GM19372 (cell line): ENCODE data around the gene TBC1D30.
"Not testable (repeated sequence)": the region's sequence is repeated elsewhere in the genome, so short reads cannot be mapped to it uniquely, and the experiment has no call there.

ENCODE experiments used
- ATAC-seq: cut with Tn5 transposase; IDR thresholded peaks from one replicate; pipeline ENCODE4 v1.9.1; 2021; ENCODE audit warnings: mild to moderate bottlenecking, low read depth, moderate library complexity; ENCODE audit not compliant: unreplicated experiment

Gene TBC1D30

DNA sequence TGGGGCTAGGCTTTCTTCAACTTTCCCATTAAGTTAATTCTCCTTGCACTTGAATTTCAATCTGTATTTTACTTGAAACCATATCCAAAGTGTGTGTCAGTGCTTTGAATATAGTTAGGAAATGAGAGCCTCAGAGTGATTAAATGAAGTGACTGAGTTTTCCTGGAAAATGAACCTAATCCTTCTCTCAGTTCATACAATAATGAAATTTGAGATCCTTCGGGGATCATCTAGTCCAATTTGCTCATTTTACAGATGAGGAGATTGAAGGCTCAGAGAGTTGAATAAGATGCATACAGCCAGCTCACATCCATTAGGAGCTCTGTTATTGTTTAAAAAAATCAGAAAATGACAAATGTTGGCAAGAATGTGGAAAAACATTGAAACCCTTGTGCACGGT, 18.3 kb upstream of the TBC1D30 start:
- no peak for ATAC-seq

DNA sequence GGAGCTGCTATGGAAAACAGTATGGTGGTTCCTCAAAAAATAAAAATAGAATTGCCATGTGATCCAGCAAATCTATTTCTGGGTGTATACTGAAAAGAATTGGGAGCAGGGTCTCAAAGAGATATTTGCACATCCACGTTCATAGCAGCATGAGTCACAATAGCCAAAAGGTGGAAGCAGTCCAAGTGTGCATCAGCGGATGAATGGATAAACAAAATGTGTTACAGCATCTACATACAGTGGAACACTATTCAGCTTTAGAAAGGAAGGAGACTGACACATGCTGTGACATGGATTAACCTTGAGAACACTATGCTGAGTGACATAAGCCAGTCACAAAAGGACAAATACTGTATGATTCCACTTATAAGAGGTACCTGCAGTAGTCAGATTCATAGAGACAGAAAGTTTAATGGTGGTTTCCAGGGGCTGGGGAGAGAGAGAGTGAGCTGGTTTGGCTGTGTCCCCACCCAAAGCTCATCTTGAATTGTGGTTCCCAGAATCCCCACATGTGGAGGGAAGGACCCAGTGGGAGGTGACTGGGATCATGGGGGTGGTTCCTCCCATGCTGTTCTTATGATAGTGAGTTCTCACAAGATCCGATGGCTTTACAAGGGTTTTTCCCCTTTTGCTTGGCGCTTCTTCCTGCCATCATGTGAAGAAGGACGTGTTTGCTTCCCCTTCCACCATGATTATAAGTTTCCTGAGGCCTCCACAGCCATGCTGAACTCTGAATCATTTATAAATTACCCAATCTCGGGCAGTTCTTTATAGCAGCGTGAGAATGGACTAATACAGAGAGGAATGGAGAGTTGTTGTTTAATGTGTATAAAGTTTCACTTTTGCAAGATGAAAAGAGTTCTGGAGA, 17.6 kb upstream of the TBC1D30 start:
- no peak for ATAC-seq

DNA sequence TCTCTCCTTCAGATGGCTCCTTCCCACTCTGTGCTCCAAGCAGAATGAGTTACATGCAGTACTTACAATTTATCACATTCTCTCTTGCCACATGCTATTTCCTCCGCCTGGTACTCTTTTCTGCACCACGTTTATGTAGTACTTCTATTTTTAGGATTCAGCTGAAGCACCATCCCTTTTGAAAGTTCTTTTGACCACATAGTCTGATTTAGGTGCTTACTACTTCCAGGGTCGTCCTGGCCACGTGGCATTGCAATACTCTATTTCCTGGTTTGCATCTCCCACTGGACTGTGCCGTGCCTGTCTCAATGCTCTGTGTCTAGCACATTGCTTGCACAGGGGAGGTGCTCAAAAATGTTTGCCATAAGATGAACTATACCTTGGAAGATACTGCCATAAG, 16.3 kb upstream of the TBC1D30 start:
- no peak for ATAC-seq

DNA sequence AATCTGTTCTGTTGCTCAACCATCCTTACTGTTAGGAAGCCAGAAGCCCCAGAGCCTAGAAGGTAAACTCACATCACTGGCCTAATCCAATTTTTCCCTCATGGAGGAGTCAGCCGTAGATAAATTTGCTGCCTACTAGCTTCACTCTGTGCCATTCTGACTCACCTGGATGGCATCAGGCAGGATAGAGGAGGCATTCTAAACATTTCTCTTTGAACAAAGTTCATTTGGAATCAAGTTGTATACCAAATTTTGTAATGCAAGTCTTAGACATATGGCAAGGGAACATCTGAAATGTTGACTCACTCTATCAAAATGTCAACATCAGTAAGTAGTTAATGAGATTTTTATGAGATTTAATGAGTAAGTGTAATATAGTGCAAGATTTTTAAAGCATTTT, 13.6 kb upstream of the TBC1D30 start:
- ATAC-seq: no peak

DNA sequence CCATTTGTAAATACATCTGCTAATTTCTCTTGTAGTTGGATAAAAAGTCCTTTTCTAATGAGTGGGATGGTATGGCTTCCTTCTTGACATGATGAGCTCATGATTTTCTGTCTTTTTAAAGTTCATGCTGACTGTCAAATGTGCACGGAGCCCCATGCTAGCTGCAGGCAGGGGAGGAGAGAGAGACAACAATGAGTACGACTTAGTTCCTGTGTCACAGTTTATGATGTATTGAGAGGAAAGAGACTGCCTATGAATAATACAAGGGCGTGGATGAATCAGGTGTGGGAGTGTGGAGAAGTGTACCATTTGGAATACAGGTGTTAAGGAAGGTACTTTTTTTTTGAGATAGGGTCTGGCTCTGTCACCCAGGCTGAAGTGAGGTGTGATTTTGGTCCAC, 10.7 kb upstream of the TBC1D30 start:
- ATAC-seq: no peak

DNA sequence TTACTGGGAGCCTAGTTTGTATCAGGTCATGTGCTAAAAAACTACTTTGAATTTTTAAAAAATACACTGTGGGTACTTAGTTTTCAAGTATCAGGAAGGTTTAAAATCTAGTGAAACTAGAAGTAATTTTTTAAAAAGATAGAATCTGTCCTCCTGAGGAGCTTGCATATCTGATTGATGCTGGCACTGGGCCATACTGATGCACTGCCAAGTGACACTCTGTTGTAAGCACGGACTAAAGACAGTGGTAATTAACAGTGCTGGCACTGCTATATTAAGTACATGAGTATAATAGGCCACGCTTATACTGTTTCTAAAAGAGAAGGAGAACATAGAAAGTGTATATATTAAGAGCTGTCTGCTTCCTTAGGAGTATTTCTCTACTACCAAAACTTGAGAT, 10.0 kb upstream of the TBC1D30 start:
- no peak for ATAC-seq

DNA sequence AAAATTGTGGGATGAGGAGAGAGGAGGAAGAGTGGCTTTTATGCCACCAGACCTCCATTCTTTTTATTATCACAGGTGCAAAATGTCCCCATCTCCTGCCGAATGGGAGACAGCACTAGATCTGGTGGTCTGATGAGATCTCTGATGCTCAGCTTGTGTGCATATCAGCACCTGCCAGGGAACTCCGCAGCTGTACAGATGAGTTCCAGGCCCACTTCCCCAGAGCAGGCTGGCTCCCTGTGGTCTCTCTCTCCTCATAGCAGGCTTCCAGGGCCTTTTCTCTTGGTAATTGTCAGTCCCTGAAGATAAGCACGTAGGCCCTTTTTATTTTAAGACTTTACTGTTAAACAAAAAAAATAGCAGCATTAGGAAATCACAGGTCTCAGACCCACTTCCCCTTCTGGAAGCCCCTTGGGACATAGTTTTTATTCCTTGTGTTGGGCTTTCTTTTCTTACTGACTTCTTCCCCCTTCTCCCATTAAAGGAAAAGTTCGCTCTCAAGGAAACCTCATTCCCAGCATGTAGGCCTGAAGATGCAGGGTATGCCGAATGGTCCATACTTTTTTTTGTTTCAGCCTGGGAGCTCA, 4.5 kb upstream of the TBC1D30 start:
- ATAC-seq: no peak

DNA sequence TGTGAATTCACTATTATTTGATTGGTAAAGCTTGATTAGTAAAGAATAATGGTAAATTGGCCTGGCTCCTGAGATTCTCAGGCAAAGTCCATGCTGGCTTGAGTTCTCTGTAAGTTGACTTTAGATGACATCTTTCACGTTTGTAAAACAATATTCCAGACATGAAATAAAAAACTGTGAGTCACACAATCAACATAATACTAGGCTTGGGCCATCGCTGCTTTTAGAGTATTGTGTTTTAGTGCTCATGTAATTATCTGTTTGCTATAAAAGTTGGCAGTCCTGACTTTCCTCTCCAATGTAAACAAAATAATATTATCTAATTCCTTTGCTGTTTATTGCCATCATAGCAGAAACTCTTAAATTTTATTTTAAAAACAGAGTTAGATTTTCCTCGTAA, 3.9 kb upstream of the TBC1D30 start:
- ATAC-seq: no peak

DNA sequence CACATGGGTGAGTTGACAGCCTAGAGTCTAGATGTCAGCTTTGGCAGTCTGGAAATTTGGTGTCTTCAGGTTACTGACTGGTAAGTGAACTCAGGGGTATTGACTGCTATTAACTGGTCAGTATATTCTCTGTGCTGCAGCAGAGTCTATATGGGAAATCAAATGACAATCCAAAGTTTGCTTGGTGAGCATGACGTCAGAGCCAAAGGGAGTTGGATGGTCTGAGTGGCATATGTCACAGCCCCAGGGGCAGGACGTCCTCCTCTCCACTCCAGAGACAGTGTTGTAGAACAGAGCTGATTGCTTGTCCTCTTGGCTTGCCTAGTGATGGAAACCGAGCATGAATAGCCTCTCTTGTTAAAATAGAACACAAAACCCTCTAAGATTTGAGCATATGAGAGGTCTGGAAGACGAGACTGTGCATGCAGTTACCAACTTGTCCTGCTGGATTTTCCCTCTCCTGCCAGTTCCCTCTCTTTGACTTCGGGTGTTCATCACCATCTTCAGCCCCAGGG, 3.3 kb upstream of the TBC1D30 start:
- no peak for ATAC-seq

DNA sequence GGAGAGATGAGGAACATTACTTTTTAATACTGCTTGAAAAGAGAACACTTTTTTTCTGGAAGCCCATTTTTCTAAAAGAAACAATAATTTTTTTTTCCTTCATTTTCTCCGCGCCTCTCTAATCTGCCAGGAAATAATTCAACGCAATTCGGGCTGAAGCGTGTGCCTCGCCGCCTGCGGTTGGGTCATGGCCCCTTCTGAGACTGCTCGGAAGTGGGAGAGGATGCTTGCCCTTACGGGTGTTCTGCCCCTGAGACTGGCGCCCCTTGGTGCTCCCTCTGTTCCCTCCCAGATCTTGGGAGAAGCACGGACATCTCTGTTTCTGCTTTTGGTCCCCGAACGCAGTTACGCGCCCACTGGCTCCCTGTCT, 332 bp upstream of the TBC1D30 start:
- no peak for ATAC-seq

DNA sequence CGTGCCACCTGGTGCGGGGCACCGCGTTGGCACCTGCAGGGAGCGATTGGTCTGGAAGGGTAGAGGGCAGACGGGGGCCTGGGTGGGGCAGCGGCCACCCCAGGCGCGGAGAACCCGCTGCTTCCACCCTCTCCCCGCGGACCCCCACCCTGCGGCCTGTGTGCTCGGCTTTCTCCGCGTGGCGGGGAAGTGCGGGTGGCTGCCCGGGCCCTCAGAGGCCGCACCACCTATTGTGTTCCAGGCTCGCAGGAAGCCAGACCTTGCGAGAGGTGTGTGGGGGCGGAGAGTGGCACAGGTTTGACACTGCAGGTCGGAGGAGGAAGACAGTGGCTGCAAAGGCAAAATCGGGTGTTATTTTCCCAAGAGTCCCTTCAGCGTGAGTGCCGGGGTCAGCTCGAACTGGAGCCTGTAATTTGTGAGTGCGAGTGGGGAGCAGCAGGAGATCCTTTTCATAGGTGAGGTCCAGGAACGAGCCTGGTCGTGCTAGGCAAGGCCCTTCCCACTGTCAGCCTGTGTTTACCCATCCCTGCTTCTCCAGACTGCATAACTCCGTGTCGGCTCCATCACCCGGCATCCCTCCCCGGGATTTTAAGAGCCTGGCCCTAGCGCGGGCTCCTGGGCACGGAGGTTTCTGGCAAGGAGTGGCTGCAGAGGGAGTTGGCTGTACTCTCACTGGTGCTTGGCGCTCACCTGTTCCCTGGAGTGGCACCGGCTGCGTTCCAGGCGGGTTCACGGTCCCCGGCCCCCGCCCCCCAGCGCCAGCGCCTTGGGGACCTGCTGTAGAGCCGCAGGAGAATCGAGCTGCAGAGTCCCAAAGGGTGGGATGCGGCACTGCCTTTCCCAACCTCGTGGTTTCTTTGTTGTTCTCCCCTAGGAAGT, 935 bp downstream of the TBC1D30 start:
- no peak for ATAC-seq

DNA sequence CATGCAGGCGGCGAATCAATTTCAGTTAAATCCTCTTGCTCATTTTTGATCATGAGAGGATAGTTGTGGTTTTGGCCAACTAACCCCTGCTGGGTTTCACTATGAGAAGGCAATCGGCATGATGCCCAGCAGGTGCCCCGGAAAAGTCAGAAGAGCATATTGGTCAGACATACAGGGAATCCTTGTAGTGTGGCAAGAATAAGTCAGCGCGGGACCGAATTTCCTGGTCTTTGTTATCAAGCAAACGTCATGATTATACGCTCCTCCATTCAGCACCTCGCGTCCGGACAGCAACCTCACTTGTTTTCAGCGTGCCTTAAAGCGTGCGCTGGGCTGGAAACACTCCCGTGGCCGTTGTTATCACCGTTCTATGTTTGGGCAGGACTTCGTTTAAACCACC, 1.8 kb downstream of the TBC1D30 start:
- ATAC-seq: no peak

DNA sequence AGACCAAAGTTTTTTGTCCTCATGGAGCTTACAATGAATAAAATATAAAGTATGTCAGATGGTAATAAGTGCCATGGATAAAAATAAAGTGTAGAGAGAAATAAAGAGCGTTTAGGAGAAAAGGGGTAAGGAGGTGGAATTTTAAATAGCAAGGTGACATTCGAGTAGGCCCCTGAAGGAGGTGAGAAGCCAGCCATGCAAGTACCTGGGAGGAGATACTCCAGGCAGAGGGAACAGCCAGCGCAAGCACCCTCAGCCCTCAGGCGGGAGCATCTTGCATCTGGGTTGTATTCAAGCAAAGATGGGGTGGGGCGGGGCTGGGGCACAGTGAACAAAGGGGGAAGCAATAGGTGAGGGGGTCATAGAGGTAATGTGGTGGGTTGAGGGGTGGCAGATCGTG, 4.3 kb downstream of the TBC1D30 start:
- ATAC-seq: no peak

DNA sequence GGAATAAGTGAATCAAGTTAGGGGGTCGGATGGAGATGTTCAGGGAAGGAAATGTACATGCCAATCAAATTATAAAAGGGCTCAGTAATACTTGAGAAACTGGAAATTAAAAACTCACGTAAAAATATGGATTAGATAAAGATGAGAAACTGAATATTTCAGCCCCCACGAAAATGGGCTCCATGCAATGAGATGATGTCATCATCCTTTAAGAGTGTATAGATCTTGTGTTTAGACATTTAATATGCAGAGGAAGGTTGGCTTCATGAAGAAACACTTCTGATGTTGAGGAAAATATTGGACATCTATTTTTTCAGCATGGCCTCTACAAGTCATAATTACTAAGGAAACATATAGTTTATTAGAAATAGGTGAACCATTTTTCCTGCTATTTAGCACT, 9.5 kb downstream of the TBC1D30 start:
- ATAC-seq: no peak

DNA sequence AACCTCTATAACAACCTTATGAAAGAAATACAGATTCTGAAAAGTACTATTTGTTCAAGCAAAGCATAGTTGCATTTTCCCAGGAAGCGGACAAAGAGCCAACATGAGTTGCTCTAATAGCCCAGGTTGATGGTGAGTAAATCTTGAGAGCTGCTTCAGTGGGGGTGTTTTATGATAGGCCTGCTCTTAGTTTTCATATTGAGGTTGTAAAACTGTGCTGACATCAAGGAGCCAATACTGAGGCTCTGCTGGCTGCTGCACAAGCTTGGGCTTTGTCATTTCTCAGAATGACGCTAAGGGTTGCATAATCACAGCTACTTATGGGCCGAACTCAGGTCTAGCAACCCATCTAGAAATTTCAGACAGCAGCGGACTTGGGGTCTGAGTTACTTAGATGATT, 11.5 kb downstream of the TBC1D30 start:
- no peak for ATAC-seq

DNA sequence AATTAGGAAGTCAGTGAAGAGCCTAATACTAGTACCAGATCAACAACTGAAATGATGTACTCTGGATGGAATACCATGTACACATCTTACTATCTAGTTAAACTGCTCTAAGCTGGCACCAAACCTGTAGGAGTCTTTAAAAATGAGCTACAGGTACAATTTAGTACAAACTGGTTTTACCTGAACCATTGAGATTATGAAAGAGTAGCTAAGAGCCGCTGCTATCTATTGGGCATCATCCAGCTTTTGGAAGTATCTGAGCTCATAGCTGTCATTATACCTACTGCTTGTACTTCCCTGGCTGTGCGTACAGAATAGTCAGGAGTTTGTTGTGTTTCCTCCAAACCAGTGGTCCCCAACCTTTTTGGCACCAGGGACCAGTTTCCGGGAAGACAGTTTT, 12.4 kb downstream of the TBC1D30 start:
- ATAC-seq: no peak

DNA sequence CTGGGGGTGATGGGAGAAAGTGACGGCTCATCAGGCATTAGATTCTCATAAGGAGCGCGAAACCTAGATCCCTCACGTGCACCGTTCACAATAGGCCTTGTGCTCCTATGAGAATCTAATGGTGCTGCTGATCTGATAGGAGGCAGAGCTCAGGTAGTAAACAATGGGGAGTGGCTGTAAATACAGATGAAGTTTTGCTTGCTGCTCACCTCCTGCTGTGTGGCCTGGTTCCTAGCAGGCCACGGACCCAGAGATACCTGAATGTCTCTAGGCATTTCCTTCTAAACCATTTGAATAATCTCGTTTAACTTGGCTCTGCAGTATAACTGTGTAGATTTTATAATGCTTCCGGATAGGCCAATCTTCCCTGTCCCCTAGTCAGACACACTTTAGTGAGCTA, 13.0 kb downstream of the TBC1D30 start:
- ATAC-seq: no peak

DNA sequence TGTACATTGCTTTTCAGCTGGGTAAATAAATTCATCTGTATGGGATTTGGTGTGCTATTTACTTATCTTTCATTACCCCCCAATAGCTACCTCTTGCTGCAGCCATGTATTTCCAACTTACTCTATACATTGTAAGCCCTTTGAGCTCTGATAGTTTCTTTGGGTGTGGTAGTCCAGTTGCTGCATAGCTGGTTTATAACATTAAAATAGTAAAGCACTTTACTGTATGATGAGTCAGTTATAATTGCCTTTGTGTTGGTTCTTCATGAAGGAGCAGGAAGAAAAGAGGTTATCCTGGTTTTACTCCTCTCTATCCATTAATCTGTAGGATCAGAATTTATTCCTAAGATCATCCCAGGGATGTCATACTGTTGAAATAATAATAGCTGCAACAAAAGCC, 15.7 kb downstream of the TBC1D30 start:
- ATAC-seq: no peak

DNA sequence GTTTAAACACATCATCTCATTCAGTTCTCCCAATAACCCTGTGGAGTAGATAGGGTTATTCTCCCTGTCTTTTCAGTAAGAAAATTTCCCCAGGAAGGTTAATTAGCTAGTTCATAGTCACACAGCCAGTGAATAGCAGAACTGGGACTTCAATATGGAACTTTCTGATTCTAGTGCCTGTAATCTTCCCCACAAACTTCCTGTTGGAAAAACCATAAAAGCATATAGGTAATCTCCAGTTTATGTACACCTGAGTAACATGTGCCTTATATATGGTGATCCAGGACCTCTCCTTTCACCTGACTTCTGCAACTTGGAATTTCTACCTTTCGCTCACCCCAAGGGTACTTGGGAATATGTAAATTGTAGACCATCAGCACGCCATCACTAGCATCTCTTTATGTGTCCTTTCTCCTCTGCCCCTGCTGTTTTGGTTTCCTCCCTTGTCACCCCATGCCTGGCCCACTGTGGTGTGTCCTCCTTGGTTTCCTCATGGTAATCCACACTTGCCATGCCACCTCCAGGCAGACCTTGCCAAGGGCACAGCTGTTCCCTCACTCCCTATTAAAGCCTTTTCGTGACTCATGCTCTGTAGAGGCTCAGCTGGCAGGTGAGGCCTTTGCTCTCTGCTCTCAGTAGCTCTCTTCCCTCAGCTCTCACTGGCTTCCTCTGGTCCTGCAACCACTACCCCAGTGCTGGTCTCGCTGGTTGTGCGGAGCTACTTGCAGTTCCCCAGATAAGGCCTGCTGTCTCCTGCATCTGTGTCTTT, 16.7 kb downstream of the TBC1D30 start:
- ATAC-seq: no peak

DNA sequence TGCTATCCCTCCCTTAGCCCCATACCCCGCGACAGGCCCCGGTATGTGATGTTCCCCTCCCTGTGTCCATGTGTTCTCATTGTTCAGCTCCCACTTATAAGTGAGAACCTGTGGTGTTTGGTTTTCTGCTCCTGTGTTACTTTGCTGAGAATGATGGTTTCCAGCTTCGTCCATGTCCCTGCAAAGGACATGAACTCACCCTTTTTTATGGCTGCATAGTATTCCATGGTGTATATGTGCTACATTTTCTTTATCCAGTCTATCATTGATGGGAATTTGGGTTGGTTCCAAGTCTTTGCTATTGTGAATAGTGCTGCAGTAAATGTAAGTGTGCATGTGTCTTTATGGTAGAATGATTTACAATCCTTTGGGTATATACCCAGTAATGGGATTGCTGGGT, 24.0 kb downstream of the TBC1D30 start:
- not testable (repeated sequence) for ATAC-seq
